KOPT-K1 (cell line): ENCODE data around the gene ANO10.

Experiments
- H3K27ac ChIP-seq: fragments of 200-600 bp; sonication (generic); 2 replicates; pipeline ENCODE4 v1.5.1; 2016; ENCODE audit warnings: antibody characterized with exemption, mild to moderate bottlenecking, low read depth, low read length; ENCODE audit not compliant: poor library complexity, severe bottlenecking
- H3K36me3 ChIP-seq: fragments of 200-600 bp; sonication (generic); 2 replicates; pipeline ENCODE4 v1.5.1; 2017; ENCODE audit warnings: antibody characterized with exemption, mild to moderate bottlenecking, low read length, moderate library complexity; ENCODE audit not compliant: insufficient read depth
- H3K9me3 ChIP-seq: fragments of 200-600 bp; sonication (generic); 2 replicates; pipeline ENCODE4 v1.5.1; 2017; ENCODE audit warnings: antibody characterized with exemption, low read length, mild to moderate bottlenecking; ENCODE audit not compliant: insufficient read depth, poor library complexity, severe bottlenecking

The ANO10 gene

GRCh38 chr3:43346978-43347749 is 274.6 kb downstream of the ANO10 start:
- Histone ChIP-seq H3K9me3 (peaks cover 8% of the 10 kb centered on the region), H3K27ac (peak overlapping the region; percentile 56), H3K36me3 (peaks cover 79% of the 10 kb centered on the region)

- peaks cover 85% of the 10 kb centered on the region for H3K36me3 ChIP-seq
- H3K27ac ChIP-seq, result no peak overlapping the region
- H3K9me3 ChIP-seq, result no peaks in the 10 kb centered on the region
Observed at GRCh38 chr3:43345877-43346276, 275.9 kb downstream of the ANO10 start.

- Histone ChIP-seq H3K27ac (no peak overlapping the region), H3K9me3 (no peaks in the 10 kb centered on the region), H3K36me3 (peaks cover 87% of the 10 kb centered on the region)
Observed at GRCh38 chr3:43345246-43345645, 276.6 kb downstream of the ANO10 start.

- Histone ChIP-seq H3K36me3 (peaks cover 84% of the 10 kb centered on the region), H3K27ac (no peak overlapping the region), H3K9me3 (no peaks in the 10 kb centered on the region)
Observed at GRCh38 chr3:43344520-43344919, 277.3 kb downstream of the ANO10 start.

- H3K36me3 ChIP-seq, result peaks cover 84% of the 10 kb centered on the region
- H3K27ac ChIP-seq, result no peak overlapping the region
- H3K9me3 ChIP-seq, result peaks cover 6% of the 10 kb centered on the region
Observed at GRCh38 chr3:43343815-43344214, 278.0 kb downstream of the ANO10 start.

GRCh38 chr3:43343185-43343584 is 278.6 kb downstream of the ANO10 start:
- H3K36me3 ChIP-seq, result peaks cover 84% of the 10 kb centered on the region
- H3K27ac ChIP-seq, result no peak overlapping the region
- H3K9me3 ChIP-seq, result peaks cover 12% of the 10 kb centered on the region

- no peak overlapping the region for H3K27ac ChIP-seq
- peaks cover 87% of the 10 kb centered on the region for H3K36me3 ChIP-seq
- H3K9me3 ChIP-seq, result peaks cover 26% of the 10 kb centered on the region
Observed at GRCh38 chr3:43341788-43342187, 280.0 kb downstream of the ANO10 start.

GRCh38 chr3:43340403-43340802 is 281.4 kb downstream of the ANO10 start:
- Histone ChIP-seq H3K36me3 (peaks cover 95% of the 10 kb centered on the region), H3K9me3 (peaks cover 39% of the 10 kb centered on the region), H3K27ac (no peak overlapping the region)

- Histone ChIP-seq H3K36me3 (peaks cover 93% of the 10 kb centered on the region), H3K9me3 (peaks cover 49% of the 10 kb centered on the region), H3K27ac (no peak overlapping the region)
Observed at GRCh38 chr3:43338295-43338694, 283.5 kb downstream of the ANO10 start.

- Histone ChIP-seq H3K27ac (no peak overlapping the region), H3K36me3 (peaks cover 86% of the 10 kb centered on the region), H3K9me3 (peaks cover 49% of the 10 kb centered on the region)
Observed at GRCh38 chr3:43335799-43336198, 286.0 kb downstream of the ANO10 start.

GRCh38 chr3:43334976-43335375 is 286.8 kb downstream of the ANO10 start:
- H3K9me3 ChIP-seq, result peaks cover 49% of the 10 kb centered on the region
- peaks cover 77% of the 10 kb centered on the region for H3K36me3 ChIP-seq

GRCh38 chr3:43331381-43331780 is 290.4 kb downstream of the ANO10 start:
- peaks cover 44% of the 10 kb centered on the region for H3K36me3 ChIP-seq
- no peak overlapping the region for H3K27ac ChIP-seq
- H3K9me3 ChIP-seq, result peaks cover 19% of the 10 kb centered on the region

More at GRCh38 chr3:43334976-43335375, 286.8 kb downstream of the ANO10 start:
- no peak overlapping the region for H3K27ac ChIP-seq

- Histone ChIP-seq H3K27ac (no peak overlapping the region), H3K36me3 (peaks cover 40% of the 10 kb centered on the region), H3K9me3 (peaks cover 15% of the 10 kb centered on the region)
Observed at GRCh38 chr3:43330981-43331380, 290.8 kb downstream of the ANO10 start.

GRCh38 chr3:43328653-43329052 is 293.2 kb downstream of the ANO10 start:
- Histone ChIP-seq H3K9me3 (no peaks in the 10 kb centered on the region), H3K36me3 (peaks cover 19% of the 10 kb centered on the region), H3K27ac (no peak overlapping the region)

GRCh38 chr3:43327582-43327979 is 294.2 kb downstream of the ANO10 start:
- peaks cover 9% of the 10 kb centered on the region for H3K36me3 ChIP-seq
- no peak overlapping the region for H3K27ac ChIP-seq
- H3K9me3 ChIP-seq, result no peaks in the 10 kb centered on the region
